GM23248 (cell line): Measurements from ENCODE around the gene SLC15A3.

Experiments used
- EZH2 ChIP-seq: fragments of 200-600 bp; sonication (generic); IDR thresholded peaks from 2 replicates; pipeline ENCODE4 v1.6.1; 2018; ENCODE audit warnings: antibody characterized with exemption, mild to moderate bottlenecking; ENCODE audit not compliant: insufficient read depth, poor library complexity, severe bottlenecking
- EZH2phosphoT487 ChIP-seq: fragments of 200-600 bp; sonication (generic); IDR thresholded peaks from 2 replicates; pipeline ENCODE4 v1.6.1; 2018; ENCODE audit warnings: antibody characterized with exemption, moderate library complexity, mild to moderate bottlenecking, low read depth; ENCODE audit not compliant: insufficient read depth

- TF ChIP-seq EZH2 (no peak), EZH2phosphoT487 (no peak)
These were observed 30.1 kb downstream of the SLC15A3 start for GRCh38 chr11:60921777-60922335.
